Measurements from ENCODE around the gene FCRL5. TPM values are rescaled to one million over a fixed set of nuclear protein-coding genes. Genes with fewer than 3 reads are reported as not detected.

The FCRL5 gene
- total RNA-seq, 1 experiment from 2014 or later = not detected

- no peak overlapping the region for H3K27ac ChIP-seq (ENCODE audit: low read depth, low read length, poor library complexity, severe bottlenecking)
- peaks cover 31% of the 10 kb centered on the region for H3K27me3 ChIP-seq (replicated peaks; ENCODE audit: insufficient read depth, low read depth, low read length, poor library complexity)
- intact Hi-C loops (cut with micrococcal nuclease; ENCODE audit: unreplicated experiment) = no loop called here
- TF ChIP-seq CTCF (conservative IDR thresholded peaks at IDR 0.05; ENCODE audit: low read depth, low read length) (no peak), EZH2 (IDR thresholded peaks at IDR 0.05; ENCODE audit: borderline replicate concordance, low read depth, low read length, poor library complexity, severe bottlenecking) (no peak)
- H3K9me3 ChIP-seq (ENCODE audit: low read depth, low read length, poor library complexity, severe bottlenecking) = peaks cover 4% of the 10 kb centered on the region
- POLR2A ChIA-PET (ENCODE audit: low non-redundant PET) = no interaction called here
- no peaks in the 10 kb centered on the region for H3K36me3 ChIP-seq (ENCODE audit: insufficient read depth, low read length, poor library complexity, severe bottlenecking)
- DNase-seq (ENCODE audit: low spot score) = no peak
- no peak overlapping the region for H3K4me3 ChIP-seq (ENCODE audit: low read depth, low read length, poor library complexity, severe bottlenecking)
- no TSS peak for BruUV-seq (replicated peaks)
- CTCF ChIA-PET = no interaction called here
- no peaks in the 10 kb centered on the region for H3K4me1 ChIP-seq (ENCODE audit: insufficient read depth, low read length, poor library complexity, severe bottlenecking)
Observed at GRCh38 chr1:157471531-157471930, 80.8 kb downstream of the FCRL5 start.

GRCh38 chr1:157469752-157470675 lies 82.3 kb downstream of the FCRL5 start:
- POLR2A ChIA-PET (ENCODE audit: low non-redundant PET) = no interaction called here
- intact Hi-C loops (cut with micrococcal nuclease; ENCODE audit: unreplicated experiment) = no loop called here
- H3K27me3 ChIP-seq (replicated peaks; ENCODE audit: insufficient read depth, low read depth, low read length, poor library complexity) = peaks cover 31% of the 10 kb centered on the region
- H3K9me3 ChIP-seq (ENCODE audit: low read depth, low read length, poor library complexity, severe bottlenecking) = no peaks in the 10 kb centered on the region
- no TSS peak for BruUV-seq (replicated peaks)
- H3K36me3 ChIP-seq (ENCODE audit: insufficient read depth, low read length, poor library complexity, severe bottlenecking) = no peaks in the 10 kb centered on the region
- H3K27ac ChIP-seq (ENCODE audit: low read depth, low read length, poor library complexity, severe bottlenecking) = no peak overlapping the region
- H3K4me3 ChIP-seq (ENCODE audit: low read depth, low read length, poor library complexity, severe bottlenecking) = no peak overlapping the region
- CTCF ChIA-PET = no interaction called here
- no peak for DNase-seq (ENCODE audit: low spot score)
- H3K4me1 ChIP-seq (ENCODE audit: insufficient read depth, low read length, poor library complexity, severe bottlenecking) = no peaks in the 10 kb centered on the region
- TF ChIP-seq EZH2 (IDR thresholded peaks at IDR 0.05; ENCODE audit: borderline replicate concordance, low read depth, low read length, poor library complexity, severe bottlenecking) (no peak), CTCF (conservative IDR thresholded peaks at IDR 0.05; ENCODE audit: low read depth, low read length) (no peak)

GRCh38 chr1:157469300-157469699 lies 83.0 kb downstream of the FCRL5 start:
- TF ChIP-seq EZH2 (IDR thresholded peaks at IDR 0.05; ENCODE audit: borderline replicate concordance, low read depth, low read length, poor library complexity, severe bottlenecking) = no peak
- TF ChIP-seq CTCF (conservative IDR thresholded peaks at IDR 0.05; ENCODE audit: low read depth, low read length) = no peak
- H3K36me3 ChIP-seq (ENCODE audit: insufficient read depth, low read length, poor library complexity, severe bottlenecking) = no peaks in the 10 kb centered on the region
- no peak for DNase-seq (ENCODE audit: low spot score)
- intact Hi-C loops (cut with micrococcal nuclease; ENCODE audit: unreplicated experiment) = no loop called here
- no peaks in the 10 kb centered on the region for H3K4me1 ChIP-seq (ENCODE audit: insufficient read depth, low read length, poor library complexity, severe bottlenecking)
- H3K9me3 ChIP-seq (ENCODE audit: low read depth, low read length, poor library complexity, severe bottlenecking) = no peaks in the 10 kb centered on the region
- H3K27me3 ChIP-seq (replicated peaks; ENCODE audit: insufficient read depth, low read depth, low read length, poor library complexity) = peaks cover 31% of the 10 kb centered on the region
- BruUV-seq (replicated peaks) = no TSS peak
- ChIA-PET POLR2A (ENCODE audit: low non-redundant PET) (no interaction called here), CTCF (no interaction called here)
- H3K4me3 ChIP-seq (ENCODE audit: low read depth, low read length, poor library complexity, severe bottlenecking) = no peak overlapping the region
- H3K27ac ChIP-seq (ENCODE audit: low read depth, low read length, poor library complexity, severe bottlenecking) = no peak overlapping the region
